Muscle layer of duodenum (tissue), 2 donors: ENCODE data around the gene NEU2.

ENCODE experiments used
- H3K27ac ChIP-seq: one replicate; pipeline ENCODE4 v1.7.0; 2013; ENCODE audit warnings: mild to moderate bottlenecking, low read length
- H3K27me3 ChIP-seq: one replicate; pipeline ENCODE4 v1.7.0; 2013; ENCODE audit warnings: low read depth, mild to moderate bottlenecking, control low read depth, low read length
- H3K36me3 ChIP-seq, 2 donors: one replicate each; pipeline ENCODE4 v1.7.0; 2013; ENCODE audit warnings: low read length in 2 of 2, control low read depth in 1 of 2, mild to moderate bottlenecking in 1 of 2; ENCODE audit not compliant: insufficient read depth in 2 of 2, control insufficient read depth in 1 of 2
- H3K4me1 ChIP-seq, 2 donors: one replicate each; pipeline ENCODE4 v1.7.0; 2013; ENCODE audit warnings: low read length in 2 of 2, mild to moderate bottlenecking in 2 of 2, control low read depth in 1 of 2, moderate library complexity in 1 of 2; ENCODE audit not compliant: insufficient read depth in 2 of 2, control insufficient read depth in 1 of 2
- H3K4me3 ChIP-seq, 2 donors: one replicate each; pipeline ENCODE4 v1.7.0; 2013; ENCODE audit warnings: low read length in 2 of 2, low read depth in 1 of 2, mild to moderate bottlenecking in 1 of 2
- H3K9me3 ChIP-seq, 2 donors: one replicate each; pipeline ENCODE4 v1.7.0; 2013; ENCODE audit warnings: low read length in 2 of 2, control low read depth in 1 of 2, mild to moderate bottlenecking in 1 of 2; ENCODE audit not compliant: control insufficient read depth in 1 of 2
- donor health status: healthy.

NEU2 gene

GRCh38 chr2:233039212-233039845 is 6.9 kb downstream of the NEU2 start:
- no peak overlapping the region for H3K4me3 ChIP-seq
- no peaks in the 10 kb centered on the region for H3K4me1 ChIP-seq
- no peaks in the 10 kb centered on the region for H3K9me3 ChIP-seq
- no peaks in the 10 kb centered on the region for H3K27me3 ChIP-seq
- H3K27ac ChIP-seq = no peak overlapping the region
- no peaks in the 10 kb centered on the region for H3K36me3 ChIP-seq

GRCh38 chr2:233039846-233040530 is 7.5 kb downstream of the NEU2 start:
- no peak overlapping the region for H3K27ac ChIP-seq
- no peak overlapping the region for H3K4me3 ChIP-seq
- H3K9me3 ChIP-seq = no peaks in the 10 kb centered on the region
- no peaks in the 10 kb centered on the region for H3K27me3 ChIP-seq
- no peaks in the 10 kb centered on the region for H3K36me3 ChIP-seq
- H3K4me1 ChIP-seq = no peaks in the 10 kb centered on the region

- Histone ChIP-seq H3K27ac (no peak overlapping the region), H3K4me1 (no peaks in the 10 kb centered on the region), H3K36me3 (no peaks in the 10 kb centered on the region), H3K4me3 (no peak overlapping the region), H3K9me3 (no peaks in the 10 kb centered on the region), H3K27me3 (no peaks in the 10 kb centered on the region)
Observed at GRCh38 chr2:233040571-233040970, 8.1 kb downstream of the NEU2 start.

GRCh38 chr2:233041722-233042323 is 9.4 kb downstream of the NEU2 start:
- Histone ChIP-seq H3K4me3 (no peak overlapping the region), H3K4me1 (no peaks in the 10 kb centered on the region), H3K36me3 (no peaks in the 10 kb centered on the region), H3K27me3 (no peaks in the 10 kb centered on the region), H3K9me3 (no peaks in the 10 kb centered on the region), H3K27ac (no peak overlapping the region)

- no peaks in the 10 kb centered on the region for H3K4me1 ChIP-seq
- H3K4me3 ChIP-seq = no peak overlapping the region
- no peaks in the 10 kb centered on the region for H3K36me3 ChIP-seq
- H3K27ac ChIP-seq = no peak overlapping the region
- no peaks in the 10 kb centered on the region for H3K27me3 ChIP-seq
- no peaks in the 10 kb centered on the region for H3K9me3 ChIP-seq
Observed at GRCh38 chr2:233042549-233042948, 10.1 kb downstream of the NEU2 start.

GRCh38 chr2:233044974-233045605 is 12.6 kb downstream of the NEU2 start:
- Histone ChIP-seq H3K27me3 (no peaks in the 10 kb centered on the region), H3K4me1 (no peaks in the 10 kb centered on the region), H3K4me3 (no peak overlapping the region), H3K36me3 (no peaks in the 10 kb centered on the region), H3K27ac (no peak overlapping the region), H3K9me3 (no peaks in the 10 kb centered on the region)

- Histone ChIP-seq H3K27ac (no peak overlapping the region), H3K4me3 (no peak overlapping the region), H3K4me1 (no peaks in the 10 kb centered on the region), H3K9me3 (no peaks in the 10 kb centered on the region), H3K27me3 (no peaks in the 10 kb centered on the region), H3K36me3 (no peaks in the 10 kb centered on the region)
Observed at GRCh38 chr2:233047206-233047605, 14.7 kb downstream of the NEU2 start.

GRCh38 chr2:233047667-233048066 is 15.2 kb downstream of the NEU2 start:
- no peaks in the 10 kb centered on the region for H3K4me1 ChIP-seq
- no peak overlapping the region for H3K4me3 ChIP-seq
- H3K27me3 ChIP-seq = no peaks in the 10 kb centered on the region
- H3K36me3 ChIP-seq = no peaks in the 10 kb centered on the region
- no peaks in the 10 kb centered on the region for H3K9me3 ChIP-seq
- H3K27ac ChIP-seq = no peak overlapping the region

GRCh38 chr2:233048569-233049193 is 16.2 kb downstream of the NEU2 start:
- Histone ChIP-seq H3K4me3 (no peak overlapping the region), H3K27ac (no peak overlapping the region), H3K4me1 (no peaks in the 10 kb centered on the region), H3K36me3 (no peaks in the 10 kb centered on the region), H3K27me3 (no peaks in the 10 kb centered on the region), H3K9me3 (no peaks in the 10 kb centered on the region)

GRCh38 chr2:233049194-233049761 is 16.8 kb downstream of the NEU2 start:
- Histone ChIP-seq H3K4me3 (no peak overlapping the region), H3K4me1 (peaks cover 0 to 6% of the 10 kb centered on the region in 2 donors), H3K27ac (no peak overlapping the region), H3K9me3 (no peaks in the 10 kb centered on the region), H3K27me3 (no peaks in the 10 kb centered on the region), H3K36me3 (no peaks in the 10 kb centered on the region)
